Measurements from ENCODE around the gene TIMM22. TPM values are rescaled to one million over a fixed set of nuclear protein-coding genes. Genes with fewer than 3 reads are reported as not detected.

TIMM22 gene
- total RNA-seq, 6 experiments from 2014 or later, result 16.8 to 21.5 (median 18.2) TPM

DNA sequence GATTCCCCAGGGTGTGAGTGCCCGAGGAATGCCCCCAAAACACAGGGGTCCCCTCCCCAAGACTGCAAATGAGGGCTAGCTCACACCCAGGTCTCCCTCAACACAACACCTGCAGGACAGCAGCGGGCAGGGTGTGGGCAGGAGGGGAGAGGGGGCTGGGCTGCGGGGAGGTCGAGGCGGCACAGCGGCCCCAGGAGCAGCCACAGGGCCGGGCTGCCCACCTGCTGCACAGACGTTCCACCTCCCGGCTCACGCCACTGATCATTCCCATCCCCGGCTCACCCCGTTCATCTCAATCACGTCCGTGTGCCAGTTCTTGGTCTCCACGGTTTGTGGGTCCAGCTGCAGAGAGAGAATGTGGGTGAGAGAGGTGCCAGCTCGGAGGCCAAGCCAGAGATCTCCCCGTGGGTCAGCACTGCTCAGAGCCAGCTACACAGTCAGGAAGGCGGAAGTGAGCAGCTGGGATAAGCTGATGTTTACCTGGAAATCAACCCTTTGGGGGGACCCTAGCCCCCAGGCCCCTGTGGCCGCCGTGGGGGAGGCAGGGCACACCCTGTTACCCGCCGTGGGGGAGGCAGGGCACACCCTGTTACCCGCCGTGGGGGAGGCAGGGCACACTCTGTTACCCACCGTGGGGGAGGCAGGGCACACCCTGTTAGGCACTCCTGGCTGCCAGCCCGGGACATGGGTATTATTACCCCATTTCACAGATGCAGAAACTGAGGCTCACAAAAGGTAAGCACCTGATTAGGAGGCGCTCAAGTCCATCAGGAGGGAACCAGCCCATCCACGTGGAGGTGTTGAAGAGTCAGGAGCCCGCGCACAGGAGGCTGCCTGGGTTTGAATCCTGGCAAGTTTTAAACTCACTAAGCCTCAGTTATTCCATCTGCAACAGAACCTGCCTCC lies 16.1 kb downstream of the TIMM22 start:
- Mint-ChIP-seq H3K27ac (no peak overlapping the region), H3K4me1 (ENCODE audit: low read depth) (no peaks in the 10 kb centered on the region), H3K9me3 (no peaks in the 10 kb centered on the region), H3K27me3 (ENCODE audit: insufficient read depth) (no peaks in the 10 kb centered on the region; the same call in 1 of the 2 replicates), H3K36me3 (ENCODE audit: low read depth) (no peaks in the 10 kb centered on the region), H3K4me3 (no peak overlapping the region)
- no peak for DNase-seq
- TF ChIP-seq, protein P1, sequence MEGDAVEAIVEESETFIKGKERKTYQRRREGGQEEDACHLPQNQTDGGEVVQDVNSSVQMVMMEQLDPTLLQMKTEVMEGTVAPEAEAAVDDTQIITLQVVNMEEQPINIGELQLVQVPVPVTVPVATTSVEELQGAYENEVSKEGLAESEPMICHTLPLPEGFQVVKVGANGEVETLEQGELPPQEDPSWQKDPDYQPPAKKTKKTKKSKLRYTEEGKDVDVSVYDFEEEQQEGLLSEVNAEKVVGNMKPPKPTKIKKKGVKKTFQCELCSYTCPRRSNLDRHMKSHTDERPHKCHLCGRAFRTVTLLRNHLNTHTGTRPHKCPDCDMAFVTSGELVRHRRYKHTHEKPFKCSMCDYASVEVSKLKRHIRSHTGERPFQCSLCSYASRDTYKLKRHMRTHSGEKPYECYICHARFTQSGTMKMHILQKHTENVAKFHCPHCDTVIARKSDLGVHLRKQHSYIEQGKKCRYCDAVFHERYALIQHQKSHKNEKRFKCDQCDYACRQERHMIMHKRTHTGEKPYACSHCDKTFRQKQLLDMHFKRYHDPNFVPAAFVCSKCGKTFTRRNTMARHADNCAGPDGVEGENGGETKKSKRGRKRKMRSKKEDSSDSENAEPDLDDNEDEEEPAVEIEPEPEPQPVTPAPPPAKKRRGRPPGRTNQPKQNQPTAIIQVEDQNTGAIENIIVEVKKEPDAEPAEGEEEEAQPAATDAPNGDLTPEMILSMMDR (IDR thresholded peaks at IDR 0.05), result no peak

GRCh38 chr17:1013729-1014090 lies 16.8 kb downstream of the TIMM22 start:
- H3K4me3 Mint-ChIP-seq, result no peak overlapping the region
- H3K36me3 Mint-ChIP-seq (ENCODE audit: low read depth), result no peaks in the 10 kb centered on the region
- H3K27ac Mint-ChIP-seq, result no peak overlapping the region
- no peak for DNase-seq
- no peaks in the 10 kb centered on the region for H3K4me1 Mint-ChIP-seq (ENCODE audit: low read depth)
- H3K9me3 Mint-ChIP-seq, result no peaks in the 10 kb centered on the region
- no peaks in the 10 kb centered on the region; the same call in 1 of the 2 replicates for H3K27me3 Mint-ChIP-seq (ENCODE audit: insufficient read depth)
- TF ChIP-seq, protein P1 (IDR thresholded peaks at IDR 0.05), result no peak

DNA sequence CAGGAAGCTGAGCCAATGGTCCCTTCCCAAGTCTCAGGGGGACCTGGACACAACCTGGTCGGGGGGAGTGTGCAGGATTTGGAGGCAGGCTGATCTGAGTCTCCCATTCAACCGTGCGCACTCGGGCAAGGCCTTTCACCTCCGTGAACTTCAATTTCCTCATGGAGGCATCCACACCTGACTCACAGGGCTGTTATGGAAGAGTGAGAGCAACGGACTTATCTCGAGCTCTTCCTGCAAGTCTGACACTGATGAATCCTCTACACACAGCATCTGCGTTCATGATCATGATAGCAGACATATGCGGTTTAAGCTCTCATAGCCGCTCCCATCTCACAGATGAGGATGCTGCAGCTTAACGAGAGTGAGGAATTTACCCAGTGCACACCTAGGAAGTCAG lies 21.6 kb downstream of the TIMM22 start:
- no peak overlapping the region for H3K27ac Mint-ChIP-seq

GRCh38 chr17:1019451-1019850 lies 22.5 kb downstream of the TIMM22 start:
- Mint-ChIP-seq H3K27me3 (ENCODE audit: insufficient read depth) (no peaks in the 10 kb centered on the region; the same call in 1 of the 2 replicates), H3K4me1 (ENCODE audit: low read depth) (no peaks in the 10 kb centered on the region), H3K36me3 (ENCODE audit: low read depth) (no peaks in the 10 kb centered on the region), H3K9me3 (no peaks in the 10 kb centered on the region), H3K4me3 (no peak overlapping the region), H3K27ac (no peak overlapping the region)
- TF ChIP-seq, protein P1 (IDR thresholded peaks at IDR 0.05), result no peak
- DNase-seq, result no peak

More for the DNA sequence above, 21.6 kb downstream of the TIMM22 start:
- Mint-ChIP-seq H3K4me1 (ENCODE audit: low read depth) (no peaks in the 10 kb centered on the region), H3K4me3 (no peak overlapping the region), H3K9me3 (no peaks in the 10 kb centered on the region), H3K36me3 (ENCODE audit: low read depth) (no peaks in the 10 kb centered on the region), H3K27me3 (ENCODE audit: insufficient read depth) (no peaks in the 10 kb centered on the region; the same call in 1 of the 2 replicates)
- TF ChIP-seq, protein P1 (IDR thresholded peaks at IDR 0.05), result no peak
- no peak for DNase-seq

GRCh38 chr17:1021147-1021546 lies 24.2 kb downstream of the TIMM22 start:
- no peak for DNase-seq
- no peaks in the 10 kb centered on the region for H3K4me1 Mint-ChIP-seq (ENCODE audit: low read depth)
- H3K27me3 Mint-ChIP-seq (ENCODE audit: insufficient read depth), result no peaks in the 10 kb centered on the region; the same call in 1 of the 2 replicates
- H3K36me3 Mint-ChIP-seq (ENCODE audit: low read depth), result 0 out of 2 replicates have a peak, but pooled peaks cover 7% of the 10 kb centered on the region
- H3K9me3 Mint-ChIP-seq, result no peaks in the 10 kb centered on the region
- no peak overlapping the region for H3K4me3 Mint-ChIP-seq
- no peak overlapping the region for H3K27ac Mint-ChIP-seq
- TF ChIP-seq, protein P1 (IDR thresholded peaks at IDR 0.05), result no peak

All from HFFc6 (cell line).